ENCODE results near the gene RPS21.

- TF ChIP-seq, protein P1, sequence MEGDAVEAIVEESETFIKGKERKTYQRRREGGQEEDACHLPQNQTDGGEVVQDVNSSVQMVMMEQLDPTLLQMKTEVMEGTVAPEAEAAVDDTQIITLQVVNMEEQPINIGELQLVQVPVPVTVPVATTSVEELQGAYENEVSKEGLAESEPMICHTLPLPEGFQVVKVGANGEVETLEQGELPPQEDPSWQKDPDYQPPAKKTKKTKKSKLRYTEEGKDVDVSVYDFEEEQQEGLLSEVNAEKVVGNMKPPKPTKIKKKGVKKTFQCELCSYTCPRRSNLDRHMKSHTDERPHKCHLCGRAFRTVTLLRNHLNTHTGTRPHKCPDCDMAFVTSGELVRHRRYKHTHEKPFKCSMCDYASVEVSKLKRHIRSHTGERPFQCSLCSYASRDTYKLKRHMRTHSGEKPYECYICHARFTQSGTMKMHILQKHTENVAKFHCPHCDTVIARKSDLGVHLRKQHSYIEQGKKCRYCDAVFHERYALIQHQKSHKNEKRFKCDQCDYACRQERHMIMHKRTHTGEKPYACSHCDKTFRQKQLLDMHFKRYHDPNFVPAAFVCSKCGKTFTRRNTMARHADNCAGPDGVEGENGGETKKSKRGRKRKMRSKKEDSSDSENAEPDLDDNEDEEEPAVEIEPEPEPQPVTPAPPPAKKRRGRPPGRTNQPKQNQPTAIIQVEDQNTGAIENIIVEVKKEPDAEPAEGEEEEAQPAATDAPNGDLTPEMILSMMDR (IDR thresholded peaks at IDR 0.05; ENCODE audit: insufficient read depth, low read length, poor library complexity, severe bottlenecking), result no peak
- TF ChIP-seq EZH2phosphoT487 (conservative IDR thresholded peaks at IDR 0.05; ENCODE audit: low read length), result no peak
These were observed 12.4 kb upstream of the RPS21 start for GRCh38 chr20:62374331-62375152.
